ENCODE measurements around the gene DEFB112.

Gene DEFB112, protein sequence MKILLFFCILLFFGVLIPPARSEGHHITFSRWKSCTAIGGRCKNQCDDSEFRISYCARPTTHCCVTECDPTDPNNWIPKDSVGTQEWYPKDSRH

DNA sequence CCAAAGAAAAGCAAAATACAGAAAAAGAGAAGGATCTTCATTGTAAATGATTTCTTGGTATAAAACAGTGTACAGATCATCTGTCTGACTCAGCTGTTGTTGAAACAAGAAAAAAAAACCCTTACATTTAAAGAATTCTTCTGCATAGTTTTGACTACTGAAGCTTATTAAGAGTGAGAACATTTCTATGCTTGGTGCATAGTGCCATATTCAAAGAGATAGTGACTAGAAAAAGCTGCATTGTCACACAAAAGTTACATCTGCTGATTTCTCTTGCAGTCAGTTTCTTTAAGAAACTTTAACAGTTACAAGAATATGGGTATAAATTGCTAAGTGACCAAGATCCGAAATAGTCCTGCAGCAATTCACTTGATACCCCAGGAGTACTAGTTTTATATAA, at the start of gene DEFB112:
Gene DEFB112 (minus strand): TSS at position 101 of the 400 bp plus-strand sequence. CDS start 60 bp downstream, at position 41.
- DNase-seq (ENCODE audit: low spot score): no peak

DNA sequence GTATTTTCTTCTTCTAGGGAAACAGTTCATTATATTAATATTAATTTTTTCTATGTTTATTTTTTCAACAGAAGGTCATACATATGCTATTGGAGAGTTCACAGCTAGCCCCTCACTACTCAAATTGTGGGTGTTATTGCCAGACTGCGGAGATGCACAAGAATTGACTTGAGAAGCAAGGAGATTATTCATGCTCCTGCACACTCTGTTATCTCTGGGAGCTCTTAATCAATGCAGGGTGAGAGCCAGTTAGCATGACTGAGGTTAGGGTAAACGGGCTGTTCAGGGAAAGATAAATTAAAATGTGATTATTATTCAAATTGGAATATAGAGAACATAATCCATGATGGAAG, 48.9 kb upstream of the DEFB112 start:
- DNase-seq (ENCODE audit: low spot score): no peak

DNA sequence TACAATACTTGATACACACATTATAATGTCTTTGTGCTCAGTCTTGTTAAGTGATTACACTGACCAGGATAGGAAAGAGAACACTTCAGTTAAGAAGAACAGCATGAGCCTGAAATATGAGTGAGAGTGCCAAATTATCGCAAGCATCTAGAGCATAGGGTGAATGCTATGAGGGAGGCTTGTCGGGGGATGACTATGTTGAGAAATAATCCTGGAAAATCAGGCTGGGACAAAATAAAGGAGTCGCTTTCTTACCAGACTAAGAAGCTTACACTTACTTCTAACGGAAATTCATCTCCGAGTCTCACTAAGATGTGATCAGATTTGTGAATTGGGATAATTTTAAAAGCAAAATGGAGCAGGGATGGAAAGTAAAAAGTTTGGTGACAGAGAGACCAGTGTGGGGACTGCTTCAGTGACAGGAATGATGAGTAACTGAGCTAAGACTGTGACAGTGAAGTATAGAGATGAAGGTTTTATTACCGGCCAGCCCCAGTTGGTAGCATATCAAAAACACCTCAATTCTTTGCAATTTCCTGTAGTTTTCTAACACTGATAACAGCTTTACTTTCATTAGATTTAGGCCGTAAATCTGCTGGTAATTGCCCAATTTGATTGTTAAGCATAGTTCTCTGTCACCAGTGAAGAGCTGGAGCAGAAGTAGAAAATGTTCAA, 48.4 kb upstream of the DEFB112 start:
- no peak for DNase-seq (ENCODE audit: low spot score)

DNA sequence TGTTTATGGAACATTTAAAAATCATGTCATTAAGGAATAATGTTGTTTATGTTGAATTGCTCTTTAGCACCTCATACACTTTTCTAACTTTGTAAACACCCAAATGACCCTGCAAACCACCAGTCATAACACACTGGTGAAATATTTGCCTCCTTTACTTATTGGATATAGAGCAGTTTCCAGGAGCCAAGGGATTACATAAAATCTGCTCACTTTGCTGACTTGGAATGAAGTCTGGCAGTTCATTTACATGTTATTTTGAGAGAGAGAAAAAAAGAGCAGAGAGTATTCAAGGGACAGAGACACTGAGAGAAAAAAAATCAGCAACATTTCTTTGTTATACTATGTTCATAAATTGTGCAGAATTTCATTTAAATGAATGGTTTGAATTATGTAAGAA, 46.6 kb upstream of the DEFB112 start:
- no peak for DNase-seq (ENCODE audit: low spot score)

DNA sequence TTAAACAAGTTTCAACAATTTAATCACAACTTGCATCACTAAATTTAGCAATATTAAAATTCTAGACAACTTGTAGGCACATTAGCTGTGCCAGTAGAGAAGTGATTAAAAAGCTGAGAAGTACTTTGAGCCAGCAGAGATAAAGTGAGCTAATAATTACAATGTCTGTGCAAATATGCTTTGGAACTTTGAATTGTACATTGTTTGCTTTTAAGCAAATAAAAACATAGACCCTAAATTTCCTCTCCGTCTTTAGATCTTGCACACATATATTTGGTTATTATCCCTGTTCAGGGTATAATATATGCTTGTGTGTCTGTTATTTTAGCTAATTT, 44.2 kb upstream of the DEFB112 start:
- DNase-seq (ENCODE audit: low spot score): no peak

DNA sequence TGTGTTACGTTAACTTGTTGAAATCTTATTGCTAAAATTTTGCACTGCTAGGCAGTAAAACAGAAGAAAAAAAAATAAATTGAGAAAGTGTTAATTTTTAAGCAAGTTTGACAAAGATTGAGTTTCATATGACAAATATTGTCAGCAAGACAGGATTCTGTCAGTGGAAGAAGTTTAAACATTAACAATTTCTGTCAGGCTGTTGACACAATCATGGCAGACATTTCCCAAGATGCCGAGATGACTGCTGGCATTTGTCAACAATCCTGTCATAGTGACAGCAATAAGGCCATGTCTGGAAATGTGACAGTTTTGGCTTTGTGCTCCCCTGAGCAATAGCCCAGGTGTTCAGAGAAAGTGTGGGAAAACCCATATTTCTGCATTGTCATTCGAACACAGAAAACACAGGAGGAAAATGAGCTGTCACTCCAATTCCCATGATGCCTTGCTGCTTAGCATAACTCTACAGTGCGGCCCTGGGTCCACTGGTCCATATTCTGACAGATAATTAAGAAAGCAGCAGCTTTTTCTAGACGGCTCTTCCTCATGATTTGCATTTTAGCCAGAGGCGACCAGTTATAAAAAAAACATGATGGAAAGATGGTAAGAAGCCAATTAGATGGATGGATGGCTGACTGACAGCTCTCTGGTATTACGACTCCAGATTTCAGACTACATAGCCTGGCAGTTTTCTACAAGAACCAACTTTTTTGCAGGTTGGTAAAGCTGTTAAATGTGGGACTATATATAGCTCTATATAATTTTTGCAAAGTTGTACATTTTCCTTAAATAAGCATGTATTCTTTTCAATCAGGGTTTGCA, 43.6 kb upstream of the DEFB112 start:
- no peak for DNase-seq (ENCODE audit: low spot score)

DNA sequence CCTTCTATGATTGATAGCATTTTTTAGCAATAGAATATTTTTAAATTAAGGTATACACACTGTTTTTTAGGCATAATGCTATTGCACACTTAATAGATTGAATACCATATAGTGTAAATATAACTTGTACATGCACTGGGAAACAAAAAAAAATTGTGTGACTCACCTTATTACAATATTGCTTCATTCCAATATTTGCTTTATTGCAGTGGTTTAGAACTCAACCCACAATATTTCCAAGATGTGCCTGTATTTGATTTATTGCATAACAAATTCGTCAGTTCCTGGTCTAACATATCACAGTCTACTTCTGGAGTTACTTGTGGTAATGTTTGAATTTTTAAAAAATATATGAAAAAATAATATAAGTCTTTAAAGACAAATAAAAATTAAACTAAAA, 41.9 kb upstream of the DEFB112 start:
- DNase-seq (ENCODE audit: low spot score): no peak

DNA sequence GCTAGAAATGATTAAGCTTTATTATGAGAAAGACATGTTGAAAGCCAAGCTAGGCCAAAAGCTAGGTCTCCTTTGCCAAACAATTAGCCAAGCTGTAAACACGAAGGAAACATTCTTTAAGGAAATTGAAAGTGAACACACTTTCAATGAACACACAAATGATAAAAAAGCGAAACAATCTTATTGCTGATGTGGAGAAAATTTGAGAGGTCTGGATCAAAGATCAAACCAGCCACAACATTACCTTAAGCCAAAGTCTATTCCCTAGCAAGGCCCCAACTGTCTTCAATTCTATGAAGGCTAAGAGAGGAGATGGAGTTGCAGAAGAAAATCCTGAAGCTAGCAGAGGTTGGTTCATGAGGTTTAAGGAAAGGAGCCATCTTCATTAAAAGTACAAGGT, 40.2 kb upstream of the DEFB112 start:
- no peak for DNase-seq (ENCODE audit: low spot score)

DNA sequence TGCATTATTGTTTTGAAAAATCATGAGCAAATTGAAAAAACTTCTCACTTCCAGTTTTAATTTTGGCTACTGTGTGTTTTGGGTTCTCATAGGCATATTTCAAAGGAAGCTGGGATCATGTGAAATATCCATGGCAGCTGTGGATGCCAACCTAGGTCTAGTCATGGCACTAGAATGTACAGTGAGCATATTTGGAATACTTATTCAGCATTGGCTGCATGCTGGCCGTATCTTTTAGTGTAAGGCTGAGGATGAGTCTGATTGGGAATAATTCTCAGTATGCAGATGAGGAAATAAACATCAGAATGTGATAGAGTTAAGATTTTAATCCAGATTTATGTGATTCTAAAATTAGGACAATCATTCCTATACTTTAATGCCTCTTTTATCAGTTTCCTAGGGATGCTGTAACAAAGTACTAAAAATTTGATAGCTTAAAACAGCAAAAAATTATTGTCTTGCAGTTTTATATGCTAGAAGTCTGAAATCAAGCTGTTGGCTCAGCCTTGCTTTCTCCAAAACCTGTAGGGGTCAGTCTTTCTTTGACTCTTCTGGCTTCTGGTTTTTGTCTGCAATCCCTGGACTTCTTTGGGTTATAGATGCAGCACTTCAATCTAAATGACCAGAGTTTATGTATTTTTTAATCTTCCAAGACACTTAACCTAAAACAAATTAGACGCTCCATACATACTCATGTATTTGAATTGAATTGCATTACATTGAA, 37.7 kb upstream of the DEFB112 start:
- no peak for DNase-seq (ENCODE audit: low spot score)

DNA sequence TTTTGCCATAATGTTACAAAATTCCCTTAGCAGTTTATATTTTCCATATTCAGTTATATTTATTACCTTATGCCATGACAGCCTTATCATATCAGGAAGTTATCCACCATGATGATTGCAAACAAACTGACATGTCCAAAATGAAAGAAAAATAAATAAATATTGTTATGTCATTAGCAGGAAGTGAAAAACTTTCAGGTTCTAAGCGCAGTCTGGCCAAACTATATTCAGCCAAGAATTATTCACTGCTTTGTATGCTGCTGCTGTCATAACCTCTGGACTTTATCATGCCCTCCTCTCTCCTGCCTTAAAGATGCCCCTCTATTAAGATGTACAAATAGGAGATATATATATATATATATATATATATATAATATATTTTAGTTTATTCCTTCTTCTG, 27.7 kb upstream of the DEFB112 start:
- DNase-seq (ENCODE audit: low spot score): no peak

DNA sequence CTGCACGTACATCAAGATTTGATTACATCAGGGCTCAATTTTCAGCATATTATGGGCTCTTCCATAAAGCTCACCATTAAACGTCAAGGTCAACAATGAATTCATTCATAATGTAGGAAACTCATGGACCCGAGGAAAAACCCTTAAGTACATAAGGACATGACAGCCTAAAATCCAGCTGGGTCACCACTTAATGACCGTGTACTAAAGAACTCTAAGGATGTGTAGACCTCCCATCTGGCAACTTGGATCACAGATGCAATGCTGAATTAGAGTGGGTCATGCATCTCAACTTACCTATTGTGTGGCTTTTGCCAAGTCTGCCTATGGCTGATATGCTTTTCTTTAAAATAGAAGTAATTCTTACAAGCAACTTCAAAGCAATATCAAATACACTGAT, 26.7 kb upstream of the DEFB112 start:
- DNase-seq (ENCODE audit: low spot score): no peak

DNA sequence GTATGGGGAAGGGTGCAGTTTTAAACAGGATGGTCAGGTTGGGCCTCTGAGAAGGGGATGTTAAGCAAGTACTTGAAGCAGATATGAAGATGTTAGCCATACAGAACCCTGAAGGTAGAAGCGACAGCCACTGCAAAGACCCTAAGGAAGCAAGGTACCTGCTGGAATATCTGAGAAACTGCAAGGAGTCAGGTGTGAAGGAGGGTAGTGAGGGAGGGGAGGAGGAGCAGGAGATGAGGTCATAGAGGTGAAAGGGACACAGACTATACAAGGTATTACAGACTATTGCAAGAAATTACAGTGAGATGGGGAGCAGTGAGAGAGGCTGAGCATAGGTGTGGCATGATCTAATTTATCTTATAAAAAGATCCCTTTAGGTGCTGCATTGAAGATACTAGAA, 22.2 kb upstream of the DEFB112 start:
- no peak for DNase-seq (ENCODE audit: low spot score)

DNA sequence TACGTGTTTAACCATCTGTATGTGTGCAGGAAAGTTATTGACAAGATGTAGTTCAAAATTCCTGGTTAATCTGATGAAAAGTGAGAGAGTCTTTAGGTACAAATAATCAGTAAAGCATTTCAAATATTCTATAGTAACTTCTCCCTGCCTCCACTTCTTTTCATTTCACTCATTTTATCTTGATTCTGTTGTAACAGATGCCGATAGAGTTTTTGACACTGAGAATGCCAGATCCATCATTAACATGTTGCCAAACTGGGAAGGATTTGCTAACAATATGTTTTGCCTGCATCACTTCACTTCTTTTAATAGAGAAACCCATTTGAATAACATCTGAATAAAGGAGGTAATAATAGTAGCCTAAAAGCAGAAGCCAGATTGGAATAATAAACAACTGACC, 20.4 kb upstream of the DEFB112 start:
- no peak for DNase-seq (ENCODE audit: low spot score)

DNA sequence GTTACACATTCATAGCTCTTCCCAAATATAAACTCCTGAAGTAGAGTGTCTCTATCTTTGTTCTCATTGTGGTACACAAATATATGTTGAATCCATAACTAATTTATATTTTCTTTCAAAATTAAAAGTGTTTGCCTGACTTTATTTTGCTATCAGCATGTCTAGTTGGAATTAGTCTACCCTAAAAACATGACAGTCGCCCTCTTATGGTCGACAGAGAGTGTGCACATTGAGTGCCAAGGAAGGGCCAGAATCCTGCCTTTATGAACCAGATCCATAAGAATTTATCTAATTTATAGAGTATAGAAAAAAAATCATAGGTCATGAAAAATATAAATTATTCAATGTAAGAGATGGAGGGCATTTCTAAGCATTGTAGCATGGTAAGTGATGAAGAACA, 12.3 kb upstream of the DEFB112 start:
- DNase-seq (ENCODE audit: low spot score): no peak

DNA sequence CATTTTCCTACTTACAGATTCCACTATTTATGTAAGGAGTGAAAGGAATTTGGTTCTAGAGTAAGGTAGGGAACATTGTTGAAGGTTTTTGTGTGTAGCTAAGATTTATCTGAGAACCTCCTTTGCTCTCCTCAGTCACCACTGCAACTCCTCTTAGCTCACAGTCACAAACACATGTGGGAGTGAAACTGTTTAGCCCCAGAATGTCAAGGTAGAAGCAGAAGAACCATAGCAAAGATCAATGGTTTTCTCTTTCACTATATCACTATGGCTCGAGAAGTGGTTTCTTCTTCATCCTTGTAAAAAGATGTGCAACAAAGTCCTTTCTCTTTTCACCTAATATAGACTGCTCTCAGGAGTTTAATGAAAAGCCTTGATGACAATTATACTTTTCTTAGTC, 6.5 kb upstream of the DEFB112 start:
- no peak for DNase-seq (ENCODE audit: low spot score)

DNA sequence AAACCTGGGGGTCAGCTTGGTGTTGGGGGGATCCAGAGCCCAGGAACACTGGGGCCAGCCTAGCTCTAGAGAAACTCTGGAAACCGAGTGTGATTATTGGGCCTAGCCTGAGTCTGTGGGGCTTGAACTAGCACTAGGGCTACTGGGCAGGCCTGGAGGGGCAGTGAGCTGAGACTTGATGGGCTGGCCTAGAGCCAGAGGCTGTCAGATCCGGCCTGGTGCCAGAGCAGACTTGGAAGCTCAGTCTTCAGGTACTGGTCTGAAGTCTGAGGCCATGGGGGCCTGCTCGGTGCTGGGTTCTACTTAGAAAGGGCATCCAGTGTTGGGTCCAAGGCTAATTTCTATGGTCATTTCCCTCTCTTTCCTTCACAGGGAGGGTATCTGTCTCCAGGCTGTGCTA, 2.7 kb downstream of the DEFB112 start:
- DNase-seq (ENCODE audit: low spot score): no peak

DNA sequence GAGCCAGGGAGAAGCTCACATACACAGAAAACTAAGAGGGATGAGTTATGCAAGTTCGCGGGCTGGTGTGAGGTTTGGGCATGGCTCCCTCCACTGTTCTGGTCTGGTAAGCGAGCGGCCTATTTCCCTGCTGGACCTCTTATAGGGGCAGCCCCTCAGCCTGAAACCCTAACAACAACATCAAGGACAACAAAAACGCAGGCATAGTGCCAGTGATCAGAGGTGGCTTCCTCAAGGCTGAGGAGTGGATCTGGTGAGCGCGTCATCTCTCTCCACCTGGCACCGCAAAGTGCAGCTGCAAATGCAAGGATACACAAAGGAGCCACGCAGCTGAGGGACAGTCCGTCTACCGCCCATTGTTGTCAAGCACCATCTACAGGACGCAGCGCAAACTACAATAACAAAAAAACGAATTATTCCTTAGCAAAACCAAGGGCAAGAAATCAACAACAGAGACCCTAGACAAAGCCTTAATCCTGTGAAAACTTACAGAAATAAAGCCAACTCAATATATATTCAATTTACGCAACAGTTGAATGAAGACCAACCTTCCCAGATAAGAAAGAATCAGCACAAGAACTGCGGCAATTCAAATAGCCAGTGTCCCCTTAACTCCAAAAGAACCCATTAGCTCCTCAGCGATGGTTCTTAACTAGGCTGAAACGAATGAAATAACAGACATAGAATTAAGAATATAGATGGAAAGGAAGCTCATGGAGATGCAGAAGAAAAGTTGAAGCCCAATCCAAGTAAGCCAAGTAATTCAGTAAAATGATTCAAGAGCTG, 18.8 kb downstream of the DEFB112 start:
- no peak for DNase-seq (ENCODE audit: low spot score)

DNA sequence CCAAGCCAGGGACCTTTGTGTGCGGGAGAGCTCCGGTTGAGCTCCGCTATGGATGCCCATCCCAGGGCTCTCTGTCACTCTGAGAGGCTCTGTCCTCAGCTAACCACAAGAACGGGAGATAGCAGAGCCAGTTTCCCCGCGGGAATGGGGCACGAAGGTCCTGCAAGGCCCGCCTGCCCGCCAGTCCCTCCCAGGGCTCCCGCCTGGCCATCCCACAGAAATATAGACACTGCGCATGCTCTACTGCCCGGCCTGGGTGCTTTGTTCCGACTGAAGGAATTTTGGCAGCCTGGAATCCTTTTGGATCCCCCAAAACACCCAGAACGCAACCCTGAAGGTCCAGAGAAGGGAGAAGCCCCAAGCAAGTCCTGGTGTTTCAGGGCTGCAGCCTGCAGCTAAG, 19.4 kb downstream of the DEFB112 start:
- DNase-seq (ENCODE audit: low spot score): no peak

DNA sequence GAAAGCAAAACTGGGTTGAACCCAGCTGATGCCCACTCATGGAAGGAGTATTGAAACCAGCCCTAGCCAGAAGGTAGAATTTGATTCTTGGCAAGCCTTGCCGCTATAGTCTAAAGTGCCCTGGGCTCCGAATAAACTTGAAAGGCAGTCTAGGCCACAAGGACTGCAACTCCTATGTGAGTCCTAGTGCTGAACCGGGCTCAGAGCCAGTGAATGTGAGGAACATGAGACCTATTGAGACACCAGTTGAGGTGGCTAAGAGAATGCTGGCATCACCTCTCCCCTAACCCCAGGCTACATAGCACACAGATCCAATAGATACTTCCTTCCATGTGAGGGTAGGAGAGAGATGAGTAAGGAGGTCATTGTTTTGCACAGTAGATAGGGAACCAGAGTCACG, 24.5 kb downstream of the DEFB112 start:
- DNase-seq (ENCODE audit: low spot score): no peak

DNA sequence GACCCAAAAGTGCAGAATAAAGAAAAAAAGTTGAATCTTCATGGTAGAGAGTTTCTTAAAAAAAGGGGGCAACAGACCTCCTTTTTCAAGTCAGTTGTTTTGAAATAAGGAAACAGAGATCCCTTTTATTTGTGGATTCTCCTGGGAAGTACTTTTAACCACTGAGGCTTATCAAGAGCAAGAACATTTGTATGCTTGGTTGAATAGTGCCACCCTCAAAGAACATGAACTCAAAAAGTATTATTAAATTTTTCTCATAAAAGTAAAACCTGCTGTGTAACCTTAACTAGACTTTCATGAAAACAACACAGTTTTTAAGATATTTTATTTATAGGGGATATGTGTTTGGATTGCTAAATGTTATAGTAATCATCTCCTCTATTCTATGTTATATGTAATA, 27.8 kb downstream of the DEFB112 start, which contains the start of gene DEFB110:
Gene DEFB110 (minus strand): TSS at position 101 of the 400 bp plus-strand sequence. CDS start 59 bp downstream, at position 42.
- no peak for DNase-seq (ENCODE audit: low spot score)

DNA sequence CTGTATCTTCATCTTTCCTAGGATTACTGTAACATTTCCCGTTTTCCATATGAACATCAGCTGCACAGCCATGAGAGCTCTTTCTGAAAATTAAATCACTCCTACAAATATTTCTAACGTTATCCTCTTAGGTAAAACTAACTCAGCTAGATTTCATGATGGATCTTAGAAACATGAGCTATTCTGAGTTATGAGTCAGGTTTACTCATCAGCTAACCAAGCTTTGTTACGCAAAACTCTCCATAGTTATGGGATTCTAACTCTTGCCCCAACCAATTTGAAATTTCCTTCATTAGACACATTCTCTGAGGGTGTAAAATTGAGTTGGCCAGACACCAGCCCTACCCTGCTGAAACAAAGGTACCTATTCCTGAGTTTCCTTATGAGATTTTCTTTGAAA, 41.9 kb downstream of the DEFB112 start:
- no peak for DNase-seq (ENCODE audit: low spot score)

DNA sequence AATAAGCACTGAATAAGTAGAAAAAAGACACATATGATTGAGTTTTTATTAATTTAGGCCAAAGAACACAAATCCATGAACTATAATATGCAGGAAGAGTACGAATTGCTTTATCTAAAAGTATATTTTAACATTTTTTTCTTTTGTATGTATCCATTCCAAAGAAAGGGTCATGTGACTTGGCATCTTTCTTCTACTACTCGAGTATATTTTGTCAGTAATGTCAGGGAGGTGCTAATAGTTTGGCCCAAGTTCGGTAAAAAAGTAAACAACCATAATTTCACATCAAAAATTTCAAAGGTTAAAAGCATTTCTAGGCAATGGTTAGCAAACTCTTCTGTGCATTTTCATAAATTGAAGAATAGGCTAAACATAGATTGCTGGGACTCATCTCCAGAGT, 46.6 kb downstream of the DEFB112 start:
- no peak for DNase-seq (ENCODE audit: low spot score)

Measured in hematopoietic multipotent progenitor cell treated with erythropoietin and hydrocortisone succinate and interleukin-3 and kit ligand, for 17 days (in vitro differentiated cells).